Stomach smooth muscle (tissue), 2 donors: Measurements from ENCODE around the gene PLA2R1.

Experiments used
- H3K27ac ChIP-seq: one replicate; pipeline ENCODE4 v1.7.0; 2013; ENCODE audit warnings: mild to moderate bottlenecking, low read length, inconsistent platforms
- H3K27me3 ChIP-seq, 2 donors: one replicate each; pipeline ENCODE4 v1.7.0; 2013; ENCODE audit warnings: low read length in 2 of 2; ENCODE audit not compliant: insufficient read depth in 2 of 2, control insufficient read depth in 1 of 2
- H3K36me3 ChIP-seq, 2 donors: one replicate each; pipeline ENCODE4 v1.7.0; 2013; ENCODE audit warnings: low read length in 2 of 2; ENCODE audit not compliant: control insufficient read depth in 2 of 2, insufficient read depth in 2 of 2
- H3K4me1 ChIP-seq: one replicate; pipeline ENCODE4 v1.7.0; 2013; ENCODE audit warnings: low read length; ENCODE audit not compliant: control insufficient read depth, insufficient read depth
- H3K4me3 ChIP-seq, 2 donors: one replicate each; pipeline ENCODE4 v1.7.0; 2013; ENCODE audit warnings: low read length in 2 of 2
- H3K9ac ChIP-seq, 2 donors: one replicate each; pipeline ENCODE4 v1.7.0; 2013; ENCODE audit warnings: low read length in 2 of 2, mild to moderate bottlenecking in 1 of 2
- H3K9me3 ChIP-seq, 2 donors: one replicate each; pipeline ENCODE4 v1.7.0; 2013; ENCODE audit warnings: low read length in 2 of 2; ENCODE audit not compliant: control insufficient read depth in 2 of 2
- donor health status: healthy.
- donor health status: Pancreatic carcinoma.

Gene PLA2R1

DNA sequence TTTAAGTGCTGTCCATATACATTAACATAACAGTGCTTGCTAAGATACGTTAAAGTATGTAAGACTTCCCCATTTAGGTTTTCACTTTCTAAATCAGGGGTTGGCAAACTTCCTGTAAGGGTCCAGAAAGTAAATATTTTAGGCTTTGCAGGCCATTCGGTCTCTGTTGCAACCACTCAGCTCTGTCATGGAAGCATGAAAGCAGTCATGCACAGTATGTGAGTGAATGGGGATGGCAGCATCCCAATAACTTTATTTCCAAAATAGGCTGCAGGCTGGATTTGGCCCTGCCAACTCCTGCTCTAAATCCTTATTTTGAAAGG is 128.7 kb downstream of the PLA2R1 start:
- no peaks in the 10 kb centered on the region for H3K27me3 ChIP-seq
- H3K36me3 ChIP-seq = peaks cover 0 to 2% of the 10 kb centered on the region in 2 donors
- no peak overlapping the region for H3K27ac ChIP-seq
- H3K9me3 ChIP-seq = no peaks in the 10 kb centered on the region
- H3K4me3 ChIP-seq = no peak overlapping the region
- no peaks in the 10 kb centered on the region for H3K4me1 ChIP-seq
- H3K9ac ChIP-seq = no peak overlapping the region

DNA sequence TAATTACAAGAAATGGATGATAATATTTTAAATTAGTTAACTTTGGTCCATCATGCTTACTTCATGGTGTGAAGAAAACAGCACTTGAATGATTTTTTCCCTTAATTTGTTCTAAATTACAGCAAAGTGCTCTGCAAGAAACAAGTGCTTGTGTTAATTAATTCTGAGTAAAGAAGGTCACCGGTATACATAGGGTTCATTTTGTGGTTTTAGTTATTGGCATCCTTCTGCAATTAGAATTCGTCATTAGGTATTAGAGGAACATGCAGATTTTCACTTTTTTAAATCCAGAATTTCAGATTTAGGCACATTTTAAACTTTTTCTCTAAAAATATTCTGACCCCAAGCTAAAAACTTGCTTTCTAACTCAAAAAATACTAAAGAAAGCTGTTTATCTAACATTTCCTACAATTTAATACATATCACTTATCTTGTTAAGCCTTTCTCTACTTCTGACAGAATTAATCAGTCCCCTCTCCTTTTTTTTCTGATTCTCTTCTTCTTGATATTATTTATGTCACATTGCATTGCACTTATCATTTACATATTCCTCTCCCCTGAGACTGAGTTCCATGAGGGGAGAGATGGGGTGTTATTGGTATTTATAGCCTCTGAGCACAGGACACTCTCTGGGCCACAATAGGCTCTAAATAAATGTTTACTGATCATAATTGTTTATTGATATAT is 129.2 kb downstream of the PLA2R1 start:
- H3K9ac ChIP-seq = no peak overlapping the region
- H3K4me1 ChIP-seq = no peaks in the 10 kb centered on the region
- no peaks in the 10 kb centered on the region for H3K27me3 ChIP-seq
- H3K9me3 ChIP-seq = no peaks in the 10 kb centered on the region
- peaks cover 0 to 2% of the 10 kb centered on the region in 2 donors for H3K36me3 ChIP-seq
- no peak overlapping the region for H3K4me3 ChIP-seq
- H3K27ac ChIP-seq = no peak overlapping the region

DNA sequence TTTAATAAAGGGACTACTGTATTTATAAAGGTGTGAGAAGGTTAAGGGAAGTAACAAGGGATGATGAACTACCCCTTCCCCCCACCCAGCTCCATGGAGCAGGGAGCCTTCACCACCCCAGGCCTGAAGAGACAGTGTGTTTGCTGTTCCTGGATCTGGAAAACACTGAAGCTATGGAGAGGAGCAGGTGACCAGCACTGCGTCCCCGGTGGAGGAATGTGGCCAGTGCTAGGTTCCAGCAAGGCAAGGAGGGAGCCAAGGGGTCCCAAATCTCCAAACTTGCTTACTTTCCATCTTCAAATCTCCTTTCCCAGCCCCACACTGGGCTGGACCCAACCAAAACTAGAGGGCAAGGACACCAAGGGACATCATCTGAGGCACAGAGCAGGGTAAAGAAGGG is 135.7 kb downstream of the PLA2R1 start:
- H3K4me3 ChIP-seq = no peak overlapping the region
- no peak overlapping the region for H3K27ac ChIP-seq
- no peak overlapping the region for H3K9ac ChIP-seq
- peaks cover 0 to 3% of the 10 kb centered on the region in 2 donors for H3K9me3 ChIP-seq
- peaks cover 0 to 2% of the 10 kb centered on the region in 2 donors for H3K36me3 ChIP-seq
- no peaks in the 10 kb centered on the region for H3K4me1 ChIP-seq
- peaks cover 1 to 8% of the 10 kb centered on the region in 2 donors for H3K27me3 ChIP-seq

DNA sequence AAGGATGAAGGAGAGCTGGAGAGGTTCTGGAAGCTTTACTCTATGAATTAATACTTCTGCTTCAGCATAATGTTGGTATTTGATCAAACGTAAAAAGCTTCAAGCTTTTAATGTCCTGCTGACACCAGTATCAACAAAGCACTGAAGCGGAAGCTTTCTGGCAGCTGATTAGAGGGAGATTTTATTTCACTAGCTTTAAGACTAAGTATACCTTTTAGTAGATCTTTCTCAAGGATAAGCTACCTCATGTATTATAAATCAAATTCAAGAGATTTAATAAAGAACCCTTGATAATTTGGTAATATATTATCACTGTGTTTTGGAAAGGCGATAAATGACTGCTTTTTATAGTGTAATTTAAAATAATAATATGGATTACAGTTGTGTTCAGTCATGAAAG is 136.4 kb downstream of the PLA2R1 start:
- H3K4me3 ChIP-seq = no peak overlapping the region
- H3K27ac ChIP-seq = no peak overlapping the region
- peaks cover 0 to 3% of the 10 kb centered on the region in 2 donors for H3K9me3 ChIP-seq
- H3K27me3 ChIP-seq = peaks cover 6 to 9% of the 10 kb centered on the region in 2 donors
- H3K36me3 ChIP-seq = peaks cover 0 to 2% of the 10 kb centered on the region in 2 donors
- no peak overlapping the region for H3K9ac ChIP-seq
- H3K4me1 ChIP-seq = no peaks in the 10 kb centered on the region

DNA sequence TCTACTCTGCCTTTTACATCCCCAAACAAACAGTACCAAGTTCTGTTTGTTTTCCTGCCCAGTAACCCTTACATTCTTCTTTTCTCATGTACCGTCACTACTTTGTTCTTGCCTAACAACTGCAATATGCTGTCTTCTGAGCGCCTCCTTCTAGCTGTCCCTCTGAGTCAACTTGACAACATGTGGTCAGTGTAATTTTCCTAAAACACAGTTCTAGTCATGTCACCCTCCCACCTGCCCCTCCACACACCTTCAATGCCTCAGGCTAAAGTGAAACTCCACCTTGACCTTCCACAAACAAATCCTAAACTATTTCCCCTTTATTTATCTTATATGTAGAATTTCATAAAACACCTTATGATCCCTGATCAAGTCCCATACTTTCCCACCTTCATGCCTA is 139.9 kb downstream of the PLA2R1 start:
- Histone ChIP-seq H3K27me3 (peaks cover 11 to 12% of the 10 kb centered on the region in 2 donors), H3K27ac (no peak overlapping the region), H3K4me1 (no peaks in the 10 kb centered on the region), H3K4me3 (no peak overlapping the region), H3K9me3 (peaks cover 0 to 3% of the 10 kb centered on the region in 2 donors), H3K36me3 (no peaks in the 10 kb centered on the region), H3K9ac (no peak overlapping the region)

DNA sequence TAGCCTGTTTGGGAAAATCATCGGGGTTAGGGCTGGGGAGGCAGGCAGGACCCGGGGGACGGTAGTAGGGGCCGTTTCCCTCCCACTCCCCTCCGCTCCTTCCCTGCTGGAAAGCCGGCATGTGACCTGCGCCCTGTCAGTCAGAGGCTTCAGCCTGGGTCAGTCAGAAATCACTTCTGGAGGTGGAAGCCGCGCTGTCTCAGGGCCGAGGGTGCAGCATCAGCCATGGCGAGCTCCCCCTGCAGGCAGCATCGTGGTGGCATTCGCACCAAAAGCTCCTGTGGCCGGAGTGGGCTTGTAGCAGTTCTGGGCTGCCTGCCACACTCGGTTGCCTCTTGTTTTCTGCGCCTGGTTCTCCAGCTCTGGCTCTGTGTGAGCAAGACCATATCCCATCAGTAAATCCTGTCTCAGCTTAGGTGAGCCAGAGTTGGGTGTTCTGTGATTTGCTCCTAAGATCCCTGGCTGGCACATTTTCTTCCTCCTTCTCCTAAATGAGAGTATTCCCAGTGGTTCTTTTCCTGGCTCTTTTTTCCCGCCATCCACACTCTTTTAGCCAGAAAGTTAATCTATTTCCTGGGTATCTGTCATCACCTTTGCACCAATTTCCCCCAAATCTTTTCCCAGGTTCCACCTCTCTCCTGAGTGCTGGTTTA is 140.5 kb downstream of the PLA2R1 start:
- no peaks in the 10 kb centered on the region for H3K4me1 ChIP-seq
- H3K9ac ChIP-seq = no peak overlapping the region
- H3K27ac ChIP-seq = no peak overlapping the region
- H3K27me3 ChIP-seq = peaks cover 11 to 12% of the 10 kb centered on the region in 2 donors
- no peaks in the 10 kb centered on the region for H3K9me3 ChIP-seq
- H3K4me3 ChIP-seq = no peak overlapping the region
- H3K36me3 ChIP-seq = no peaks in the 10 kb centered on the region

DNA sequence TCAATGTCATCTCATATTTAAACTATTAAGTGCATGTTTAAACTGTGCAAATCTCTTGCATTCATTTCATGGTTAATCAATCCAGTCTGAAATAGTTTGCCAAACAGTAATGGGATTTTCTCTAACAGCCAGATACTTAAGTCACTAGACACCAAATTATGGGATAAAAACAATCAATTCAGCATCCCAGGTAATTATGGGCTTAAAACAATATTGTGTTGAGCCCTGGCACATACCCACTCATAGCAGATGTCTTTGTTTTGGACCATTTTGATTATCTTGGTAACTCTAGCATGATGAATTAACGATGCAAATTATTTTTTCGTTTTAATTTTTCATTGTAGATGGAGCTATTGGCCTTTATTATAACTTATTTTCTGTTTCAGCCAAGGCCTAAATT is 145.9 kb downstream of the PLA2R1 start:
- Histone ChIP-seq H3K9me3 (no peaks in the 10 kb centered on the region), H3K9ac (no peak overlapping the region), H3K4me1 (no peaks in the 10 kb centered on the region), H3K27me3 (peaks cover 7% of the 10 kb centered on the region in 2 donors), H3K36me3 (no peaks in the 10 kb centered on the region), H3K4me3 (no peak overlapping the region), H3K27ac (no peak overlapping the region)

DNA sequence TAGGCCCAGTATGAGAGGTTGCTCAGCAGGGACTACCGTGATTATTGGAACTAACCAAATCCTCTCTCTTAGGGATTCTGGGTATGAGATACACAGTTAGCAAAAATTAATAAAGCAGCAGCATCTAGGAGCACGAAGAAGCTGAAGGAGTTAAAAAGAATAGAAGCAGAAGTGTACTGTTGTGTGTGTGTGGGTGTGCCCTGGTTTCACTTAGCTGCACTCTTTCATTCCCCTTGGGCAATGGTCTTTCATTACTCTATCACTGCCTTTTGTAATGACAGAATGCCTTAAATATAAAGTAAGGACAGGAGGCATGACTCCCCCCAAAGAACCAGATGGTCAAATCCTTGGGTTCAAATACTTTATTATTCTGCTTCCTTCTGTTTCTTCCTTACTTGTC is 148.5 kb downstream of the PLA2R1 start:
- H3K9me3 ChIP-seq = no peaks in the 10 kb centered on the region
- H3K36me3 ChIP-seq = no peaks in the 10 kb centered on the region
- H3K9ac ChIP-seq = no peak overlapping the region
- H3K4me3 ChIP-seq = no peak overlapping the region
- no peaks in the 10 kb centered on the region for H3K4me1 ChIP-seq
- no peak overlapping the region for H3K27ac ChIP-seq
- peaks cover 2 to 4% of the 10 kb centered on the region in 2 donors for H3K27me3 ChIP-seq

DNA sequence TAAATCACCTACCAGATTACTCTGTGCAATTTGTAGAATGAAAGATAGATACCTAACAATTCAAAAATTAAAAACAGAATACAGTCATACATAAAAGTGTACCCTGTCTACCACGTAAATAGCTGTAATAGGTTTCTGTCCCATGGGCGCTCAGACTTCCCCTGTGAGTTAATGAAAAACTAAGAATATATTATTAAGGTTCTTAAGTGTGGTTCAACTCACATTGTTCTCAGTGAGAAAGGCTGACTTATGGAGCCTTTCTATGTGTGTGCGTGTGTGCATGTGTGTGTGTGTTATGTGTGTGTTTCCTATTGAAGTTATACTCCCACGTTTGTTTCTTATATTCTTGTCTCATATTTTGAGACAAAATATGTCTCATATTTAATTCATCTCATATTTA is 149.8 kb downstream of the PLA2R1 start:
- Histone ChIP-seq H3K9ac (no peak overlapping the region), H3K4me3 (no peak overlapping the region), H3K4me1 (no peaks in the 10 kb centered on the region)

DNA sequence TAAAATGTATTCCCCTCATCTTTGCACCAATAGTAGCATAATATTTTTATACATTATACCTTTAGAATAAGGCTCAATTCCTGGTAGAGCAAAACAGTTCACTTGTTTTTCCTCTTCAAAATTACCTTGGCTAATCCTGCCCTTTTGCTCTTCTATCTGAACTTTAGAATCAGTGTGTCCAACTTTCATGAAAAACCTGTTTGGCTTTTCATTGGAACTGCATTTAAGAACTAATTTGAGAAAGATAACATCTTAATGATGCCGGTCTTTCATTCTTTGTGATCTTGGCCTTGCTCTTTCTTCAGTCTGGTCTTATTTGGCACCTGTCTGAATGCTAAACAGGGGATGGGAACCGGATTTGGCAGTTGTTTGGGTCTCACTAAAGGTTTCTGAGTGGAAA is 151.5 kb downstream of the PLA2R1 start:
- no peak overlapping the region for H3K4me3 ChIP-seq
- no peaks in the 10 kb centered on the region for H3K4me1 ChIP-seq
- H3K9me3 ChIP-seq = no peaks in the 10 kb centered on the region
- H3K36me3 ChIP-seq = no peaks in the 10 kb centered on the region
- peaks cover 0 to 4% of the 10 kb centered on the region in 2 donors for H3K27me3 ChIP-seq
- H3K27ac ChIP-seq = no peak overlapping the region
- no peak overlapping the region for H3K9ac ChIP-seq

More for the DNA sequence above, 149.8 kb downstream of the PLA2R1 start:
- Histone ChIP-seq H3K27me3 (peaks cover 0 to 4% of the 10 kb centered on the region in 2 donors), H3K27ac (no peak overlapping the region), H3K9me3 (no peaks in the 10 kb centered on the region), H3K36me3 (no peaks in the 10 kb centered on the region)

DNA sequence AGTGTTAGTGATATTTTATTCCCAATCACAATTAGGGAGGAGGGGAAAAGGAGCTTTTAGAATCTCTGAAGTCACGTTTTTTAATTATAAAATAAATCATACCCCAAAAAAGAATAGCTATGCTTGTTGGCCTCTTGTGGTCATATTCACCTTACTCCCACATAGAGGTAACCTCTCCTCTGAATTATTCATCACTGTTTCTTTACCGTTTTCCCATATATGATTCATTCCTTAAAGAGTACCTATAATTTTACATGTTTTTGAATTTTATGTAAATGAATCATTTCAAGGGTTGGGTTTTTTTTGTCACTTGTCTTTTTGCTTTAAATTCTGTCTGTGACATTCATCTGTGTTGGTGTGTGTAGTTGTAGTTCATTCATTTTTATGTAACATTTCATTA is 153.8 kb downstream of the PLA2R1 start:
- no peak overlapping the region for H3K4me3 ChIP-seq
- peaks cover 5% of the 10 kb centered on the region for H3K4me1 ChIP-seq
- H3K9ac ChIP-seq = no peak overlapping the region
- peaks cover 4 to 18% of the 10 kb centered on the region in 2 donors for H3K27me3 ChIP-seq
- no peaks in the 10 kb centered on the region for H3K9me3 ChIP-seq
- H3K36me3 ChIP-seq = no peaks in the 10 kb centered on the region
- H3K27ac ChIP-seq = no peak overlapping the region
